Cardiac septum (tissue), 1 donor: ENCODE results near the gene LAMP2. TPM values are rescaled to one million over a fixed set of nuclear protein-coding genes. Genes with fewer than 3 reads are reported as not detected.
"Not testable (repeated sequence)": the region's sequence is repeated elsewhere in the genome, so short reads cannot be mapped to it uniquely, and the experiment has no call there.

Experiments
- DNase-seq: peaks from one replicate; pipeline ENCODE4 v3.0.0-alpha.2; 2020; ENCODE audit warnings: low spot score
- intact Hi-C: fragments of 100-400 bp; cut with DNase I; formaldehyde crosslinking; loops from one replicate; pipeline ENCODE4 v1.14.0; 2022
- long read RNA-seq: library from polyadenylated mRNA; unstranded; transcript quantifications from one replicate; pipeline ENCODE4 v2.0.0, GENCODE V29; 2021
- total RNA-seq: library from RNA; stranded (reverse); fragmentation: NEBNext Ultra II Directional; extraction: Animal tissue kit (Norgen Biotek cat#: 25700); gene quantifications from one replicate; pipeline ENCODE4 v1.2.1, GENCODE V29; 2021
- donor health status: DM: no; HTN: no; CAD: no.

The LAMP2 gene
- 62.1 TPM for total RNA-seq
- long read RNA-seq, full-length matches to known transcripts: 187 of 199 reads
- long read RNA-seq, partial matches to known transcripts: 7 of 199 reads
- long read RNA-seq, other reads (novel, unspliced or antisense): 5 of 199 reads

DNA sequence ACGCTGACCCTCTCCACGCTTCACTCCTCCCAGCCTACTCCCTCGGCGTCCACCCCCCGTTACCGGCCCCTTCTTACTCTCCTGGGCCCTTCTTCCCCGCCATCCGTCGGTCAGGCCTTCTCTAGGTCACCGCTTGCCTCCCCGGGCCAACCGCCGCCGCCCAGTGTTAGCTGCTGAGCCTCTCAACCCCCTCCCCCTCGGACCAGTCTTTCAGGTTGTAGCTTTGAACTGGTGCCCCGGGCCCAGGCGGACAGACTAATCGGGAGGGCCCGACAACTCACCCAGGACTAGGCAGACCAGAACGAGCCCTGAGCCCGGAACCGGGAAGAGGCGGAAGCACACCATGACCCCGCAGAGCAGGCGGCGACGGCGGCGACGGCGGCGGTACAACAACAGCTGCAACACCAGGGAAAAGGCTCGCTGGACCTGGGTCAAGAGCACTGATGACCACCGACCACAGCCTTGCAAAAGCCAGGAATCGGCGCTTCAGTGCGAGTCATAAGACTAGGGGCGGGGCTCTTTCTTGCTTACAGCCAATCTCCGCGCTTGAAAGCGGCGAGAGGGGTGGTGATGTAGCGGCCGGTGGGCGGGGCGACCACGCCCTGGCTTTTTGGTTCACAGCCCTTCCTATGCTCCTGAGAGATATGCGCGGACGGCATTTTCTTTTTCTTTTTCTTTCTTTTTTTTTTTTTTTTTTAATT is at the start of gene LAMP2:
LAMP2 (minus strand) TSS at position 472 of the 701 bp plus-strand sequence; CDS start at position 345, 127 bp downstream.
- intact Hi-C loops: no loop called here
- peak; percentile 92 for DNase-seq

DNA sequence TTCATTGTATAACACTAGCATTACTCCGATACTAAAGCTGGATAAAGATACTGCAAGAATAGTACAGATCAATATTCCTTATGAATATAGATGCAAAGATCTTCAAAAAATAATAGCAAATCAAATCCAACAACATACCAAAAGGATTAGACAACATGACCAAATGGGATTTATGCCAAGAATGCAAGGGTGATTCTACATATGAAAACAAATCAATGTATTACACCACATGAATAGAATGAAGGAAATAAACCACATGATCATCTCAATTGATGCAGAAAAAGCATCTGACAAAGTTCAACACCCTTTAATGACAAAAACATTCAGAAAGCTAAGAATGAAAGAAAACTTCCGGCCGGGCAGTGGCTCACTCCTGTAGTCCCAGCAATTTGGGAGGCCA is 48.8 kb upstream of the LAMP2 start:
- intact Hi-C loops: no loop called here
- DNase-seq: no peak

DNA sequence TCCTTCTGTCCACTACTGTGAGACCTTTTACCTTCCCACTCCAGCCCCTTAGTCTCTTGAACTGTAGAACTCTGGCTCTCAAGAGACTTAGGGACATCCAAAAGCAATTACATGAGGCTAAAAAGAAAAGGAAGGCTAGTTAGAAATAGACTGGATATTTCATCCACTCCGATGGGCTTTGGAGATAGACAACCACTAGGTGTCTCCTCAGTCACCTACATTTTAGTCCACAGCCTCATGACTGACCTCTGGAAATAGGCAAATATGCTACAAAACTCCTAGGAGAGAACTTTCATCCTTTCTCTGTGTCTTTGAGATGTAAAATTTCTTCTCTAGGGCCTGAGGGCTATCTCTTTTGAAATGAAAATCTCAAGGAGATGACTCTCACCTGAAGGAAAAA is 45.1 kb upstream of the LAMP2 start:
- intact Hi-C loops: no loop called here
- no peak for DNase-seq

DNA sequence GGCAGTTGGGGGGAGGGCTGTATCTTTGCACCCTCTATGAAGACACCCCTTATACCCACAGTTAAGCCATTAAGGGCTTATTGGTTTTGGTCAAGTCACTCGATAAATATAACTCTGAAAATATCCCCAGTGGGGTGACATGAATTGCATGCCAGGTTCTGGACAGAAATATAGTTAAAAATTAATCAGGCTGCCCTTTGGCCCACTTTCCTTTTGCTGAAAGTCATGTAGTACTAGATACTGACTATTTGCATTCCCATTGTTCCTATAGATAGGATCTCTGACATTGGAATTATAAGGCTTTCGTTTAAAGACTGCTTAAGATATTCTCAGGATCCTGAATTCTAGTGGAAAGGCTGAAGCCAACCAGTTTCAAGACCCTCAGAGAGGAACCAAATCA is 43.5 kb upstream of the LAMP2 start:
- intact Hi-C loops: no loop called here
- DNase-seq: no peak

DNA sequence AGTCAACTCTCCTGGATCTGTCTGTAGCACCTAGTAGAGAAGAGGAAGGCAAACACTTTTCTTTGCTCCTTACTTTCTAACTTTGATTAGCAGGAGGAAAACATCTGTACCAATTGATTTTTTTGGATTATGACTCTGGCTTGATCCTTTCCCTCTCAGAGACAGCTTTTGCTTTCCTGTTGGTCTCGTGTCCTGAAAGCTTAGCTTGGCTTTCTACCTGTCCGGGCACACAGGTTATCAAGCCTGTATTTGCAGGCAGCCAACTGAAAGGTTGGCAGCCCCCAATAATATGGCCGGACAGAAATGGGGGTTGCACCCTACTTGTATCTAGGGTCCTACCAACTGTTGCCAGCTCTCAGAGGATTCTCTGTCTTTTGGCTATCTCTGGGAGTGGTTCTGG is 43.1 kb upstream of the LAMP2 start:
- intact Hi-C loops: no loop called here
- no peak for DNase-seq

DNA sequence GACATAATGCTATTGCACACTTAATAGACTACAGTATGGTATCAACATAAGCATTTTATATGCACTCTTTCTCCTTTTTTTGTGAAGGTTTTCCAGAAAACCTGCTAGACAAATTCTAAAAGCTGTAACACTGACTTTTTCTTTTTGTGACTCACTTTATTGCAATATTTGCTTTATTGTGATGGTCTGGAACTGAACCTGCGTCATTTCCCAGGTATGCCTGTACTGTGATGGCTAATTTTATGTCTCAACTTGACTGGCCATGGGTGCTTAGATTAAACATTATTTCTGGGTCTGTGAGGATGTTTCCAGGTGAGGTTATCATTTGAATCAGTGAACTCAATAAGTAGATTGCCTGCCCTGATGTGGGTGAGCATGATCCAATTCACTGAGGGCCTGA is 35.5 kb upstream of the LAMP2 start:
- no peak for DNase-seq
- intact Hi-C loops: no loop called here

DNA sequence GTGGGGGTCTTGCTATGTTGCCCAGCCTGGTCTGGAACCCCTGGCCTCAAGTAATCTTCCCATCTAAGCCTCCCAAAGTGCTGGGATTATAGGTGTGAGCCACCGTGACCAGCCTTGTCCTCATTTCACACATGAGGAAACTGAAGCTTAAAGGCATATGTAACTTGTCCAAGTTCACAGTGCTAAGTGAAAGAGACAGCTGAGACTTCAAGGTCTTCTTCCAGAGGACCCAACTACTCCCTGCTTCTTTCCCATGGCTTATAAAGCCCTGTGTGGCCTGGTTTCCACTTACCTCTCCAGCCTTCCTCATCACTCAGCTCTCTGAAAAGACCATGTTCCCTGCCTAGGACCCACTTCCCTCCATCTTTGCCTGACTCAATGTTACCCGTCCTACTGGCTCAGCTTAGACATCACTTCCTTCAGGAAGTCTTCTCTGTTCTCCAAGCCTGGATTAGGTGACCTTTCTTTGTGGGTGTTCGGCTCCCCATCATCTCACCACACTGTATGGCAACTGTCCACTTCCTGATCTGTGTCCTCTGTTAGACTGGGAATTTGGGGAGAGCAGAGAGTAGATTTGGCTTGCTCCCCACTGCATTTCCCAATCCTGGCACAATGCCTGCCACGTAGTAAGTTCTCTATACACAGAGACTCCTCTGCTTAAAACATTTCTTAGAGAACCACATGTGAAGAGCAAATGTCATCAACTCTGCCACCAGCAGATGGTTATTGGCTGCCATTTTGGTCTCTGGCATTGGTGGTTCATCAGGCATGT is 30.4 kb upstream of the LAMP2 start:
- no peak for DNase-seq
- intact Hi-C loops: loop anchor here (5.0 kb wide), 2 partner anchors 168 to 268 kb away; no protein-coding TSS in a partner anchor

DNA sequence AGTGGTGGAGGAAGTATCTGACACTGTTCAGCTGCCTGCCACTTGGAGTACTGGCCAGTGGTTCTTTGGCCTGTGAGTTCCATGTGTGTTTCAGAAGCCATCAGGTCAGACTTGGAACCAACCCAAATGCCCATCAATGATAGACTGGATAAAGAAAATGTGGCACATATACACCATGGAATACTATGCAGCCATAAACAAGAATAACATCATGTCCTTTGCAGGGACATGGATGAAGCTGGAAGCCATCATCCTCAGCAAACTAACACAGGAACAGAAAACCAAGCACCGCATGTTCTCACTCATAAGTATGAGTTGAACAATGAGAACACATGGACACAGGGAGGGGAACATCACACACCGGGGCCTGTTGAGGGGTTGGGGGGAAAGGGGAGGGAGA is 21.0 kb upstream of the LAMP2 start:
- DNase-seq, intact Hi-C loops: not testable (repeated sequence)

DNA sequence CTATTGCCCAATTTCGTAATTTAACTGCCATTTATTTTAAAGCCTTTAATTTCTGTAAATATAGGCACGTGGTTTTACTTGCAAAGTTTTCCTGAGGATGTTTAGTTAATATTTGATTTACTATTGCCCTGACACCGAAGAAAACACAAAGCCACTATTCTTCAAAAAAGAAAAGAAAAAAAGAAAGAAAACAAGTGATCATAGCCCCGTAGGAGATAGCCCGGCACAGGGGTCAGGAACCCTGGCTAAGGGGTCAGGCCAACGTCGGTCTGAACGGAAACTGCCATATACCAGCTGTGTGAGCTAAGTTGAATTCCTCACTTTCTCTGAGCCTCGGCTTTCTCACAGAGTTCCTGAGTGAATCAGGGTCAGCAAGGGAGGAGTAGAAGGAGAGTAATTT is 17.7 kb upstream of the LAMP2 start:
- intact Hi-C loops: no loop called here
- no peak for DNase-seq

DNA sequence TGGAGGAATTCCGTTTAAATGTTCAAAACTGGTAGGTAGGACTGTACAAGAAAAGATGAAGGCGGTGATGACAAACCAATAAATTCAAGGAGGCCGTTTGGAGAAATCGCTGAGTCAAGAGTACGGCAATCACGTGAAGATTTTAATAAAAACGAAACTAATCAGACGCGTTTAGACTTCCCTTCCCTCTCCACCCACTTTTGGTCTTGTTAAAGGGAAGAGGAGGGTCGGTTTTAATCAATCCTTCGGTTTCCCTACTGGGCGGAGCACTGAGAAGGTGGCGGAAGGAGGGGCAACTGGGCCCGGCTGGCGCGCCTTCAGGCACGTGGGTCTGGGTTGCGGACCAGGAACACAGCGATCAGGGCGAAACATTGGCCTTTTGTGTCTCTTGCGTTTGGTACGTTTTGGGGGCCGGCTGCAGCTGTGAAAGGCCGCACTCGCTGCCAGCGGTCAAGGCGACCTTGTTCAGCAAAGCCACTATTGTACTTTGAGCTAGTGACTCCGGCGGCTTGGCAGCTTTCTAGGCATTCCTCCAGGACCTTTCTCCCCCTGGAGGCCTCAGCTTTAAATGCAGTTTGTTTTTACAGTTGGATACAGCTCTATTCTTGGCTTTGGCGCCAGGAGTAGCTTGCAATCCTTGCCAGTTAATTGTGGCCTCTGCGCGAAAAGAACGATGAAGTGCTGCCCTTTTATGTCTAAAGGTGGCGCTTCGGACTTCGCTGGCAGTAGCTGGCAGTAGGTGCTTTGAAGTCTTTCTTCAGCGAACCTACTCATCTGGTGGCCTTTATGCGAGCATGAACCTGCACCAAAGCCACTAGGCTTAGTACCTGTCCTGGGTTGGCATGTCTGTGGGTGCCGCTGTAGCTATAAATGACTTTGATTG is 16.8 kb upstream of the LAMP2 start:
- peak; percentile 81 for DNase-seq
- intact Hi-C loops: no loop called here

DNA sequence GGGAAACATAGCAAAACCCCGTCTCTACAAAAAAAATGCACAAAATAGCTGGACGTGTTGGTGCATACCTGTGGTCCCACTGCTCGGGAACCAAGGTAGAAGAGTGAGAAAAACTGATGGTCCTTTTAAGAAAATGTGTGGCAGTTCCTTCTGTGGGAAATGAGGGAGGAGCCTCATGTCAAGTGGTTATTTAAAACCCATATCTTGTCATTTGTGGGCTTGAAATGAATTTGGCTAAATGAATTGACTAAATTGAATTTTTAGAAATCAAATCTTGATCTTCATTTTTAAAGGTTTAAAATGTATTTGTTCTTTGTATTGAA is 16.2 kb upstream of the LAMP2 start:
- intact Hi-C loops: no loop called here
- DNase-seq: no peak

DNA sequence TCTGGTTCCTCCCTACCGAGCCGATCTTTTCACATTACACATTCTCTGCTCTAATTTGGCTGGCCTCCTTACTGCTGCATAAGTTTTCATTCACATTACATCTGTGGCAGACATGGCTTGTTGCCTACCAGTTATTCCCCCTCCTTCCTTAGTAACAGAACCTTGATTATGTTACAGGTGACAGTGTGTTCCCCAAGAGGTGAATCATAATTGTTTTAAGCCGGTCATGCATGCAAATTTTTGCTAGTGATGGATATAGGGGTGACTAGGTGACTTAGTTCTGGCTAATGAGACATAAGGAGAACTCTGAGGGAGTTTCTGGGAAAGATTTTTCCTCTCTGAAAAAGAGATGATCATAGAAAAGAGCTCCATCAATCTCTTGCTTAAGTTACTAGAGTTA is 8.4 kb upstream of the LAMP2 start:
- DNase-seq: no peak
- intact Hi-C loops: no loop called here

DNA sequence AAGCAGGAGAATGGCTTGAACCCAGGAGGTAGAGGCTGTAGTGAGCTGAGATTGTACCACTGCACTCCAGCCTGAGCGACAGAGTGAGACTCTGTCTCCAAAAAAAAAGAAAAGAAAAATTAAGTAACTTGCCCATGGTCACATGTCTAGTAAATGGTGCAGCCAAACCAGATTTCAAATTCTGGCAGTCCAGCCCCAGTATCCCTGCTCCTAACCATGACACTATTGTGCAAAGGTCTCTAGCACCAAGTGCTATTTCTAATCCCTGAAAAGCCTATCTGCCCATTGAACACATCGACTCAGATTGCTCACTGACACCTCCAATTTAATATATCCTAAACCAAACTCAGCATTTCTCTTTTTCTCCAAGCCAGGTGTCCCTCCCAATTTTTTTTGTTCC is 7.6 kb upstream of the LAMP2 start:
- intact Hi-C loops: no loop called here
- DNase-seq: no peak

DNA sequence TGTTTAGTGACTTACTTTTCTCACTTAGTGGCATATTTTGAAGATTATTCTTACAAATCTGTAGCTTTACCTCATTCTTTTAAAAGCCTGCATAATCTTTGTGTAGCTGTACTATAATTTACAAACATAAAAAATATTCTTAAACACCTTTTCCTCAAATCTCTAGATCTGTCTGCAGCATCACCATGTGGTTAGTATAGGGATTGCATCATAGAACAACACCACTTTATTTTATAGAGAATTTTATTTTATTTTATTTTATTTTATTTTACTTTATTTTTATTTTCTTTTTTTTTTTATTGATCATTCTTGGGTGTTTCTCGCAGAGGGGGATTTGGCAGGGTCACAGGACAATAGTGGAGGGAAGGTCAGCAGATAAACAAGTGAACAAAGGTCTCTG is 6.4 kb upstream of the LAMP2 start:
- intact Hi-C loops, DNase-seq: not testable (repeated sequence)

DNA sequence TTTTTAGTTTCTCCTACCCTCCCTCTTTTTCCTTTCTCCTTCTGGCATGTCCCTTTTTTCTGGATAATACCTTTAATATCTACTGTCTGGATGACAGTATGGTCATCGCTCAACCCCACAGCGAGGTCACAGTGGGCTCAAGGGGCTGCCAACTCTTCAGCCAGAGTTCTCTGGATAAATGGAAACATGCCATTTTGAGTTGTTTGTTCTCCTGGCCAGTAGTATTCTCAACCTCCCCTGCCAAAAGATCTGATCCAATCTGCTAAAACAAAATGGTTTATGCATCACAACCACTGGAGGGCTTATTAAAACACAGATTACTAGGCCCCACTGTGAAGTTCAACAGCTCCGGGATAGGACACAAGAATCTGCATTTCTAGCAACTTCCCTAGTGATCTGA is 5.0 kb upstream of the LAMP2 start:
- intact Hi-C loops: no loop called here
- no peak for DNase-seq

DNA sequence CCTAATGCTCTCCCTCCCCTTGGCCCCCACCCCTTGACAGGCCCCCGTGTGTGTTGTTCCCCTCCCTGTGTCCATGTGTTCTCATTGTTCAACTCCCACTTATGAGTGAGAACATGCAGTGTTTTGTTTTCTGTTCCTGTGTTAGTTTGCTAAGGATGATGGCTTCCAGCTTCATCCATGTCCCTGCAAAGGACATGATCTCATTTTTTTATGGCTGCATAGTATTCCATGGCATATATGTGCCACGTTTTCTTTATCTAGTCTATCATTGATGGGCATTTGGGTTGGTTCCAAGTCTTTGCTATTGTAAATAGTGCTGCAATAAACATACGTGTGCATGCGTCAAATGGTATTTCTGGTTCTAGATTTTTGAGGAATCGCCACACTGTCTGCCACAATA is 561 bp upstream of the LAMP2 start:
- intact Hi-C loops: not testable (repeated sequence)

DNA sequence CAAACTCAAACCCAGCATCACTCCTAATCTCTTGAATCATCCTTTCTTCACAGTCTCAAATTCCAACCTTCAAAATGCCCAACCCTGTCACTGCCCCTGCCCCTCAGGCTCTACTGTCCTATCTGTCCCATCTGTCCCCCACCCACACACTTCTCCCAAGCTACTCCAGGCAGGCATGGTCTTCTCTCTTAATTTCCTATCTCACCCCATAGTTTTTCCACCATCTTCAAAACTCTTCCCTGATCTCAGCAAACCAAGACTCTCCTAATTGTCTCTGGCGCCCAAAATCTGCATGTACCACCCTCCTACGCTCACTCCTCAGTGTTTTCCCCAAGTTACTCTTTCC is 644 bp downstream of the LAMP2 start:
- intact Hi-C loops: no loop called here

More for the DNA sequence above, 561 bp upstream of the LAMP2 start:
- DNase-seq: not testable (repeated sequence)

DNA sequence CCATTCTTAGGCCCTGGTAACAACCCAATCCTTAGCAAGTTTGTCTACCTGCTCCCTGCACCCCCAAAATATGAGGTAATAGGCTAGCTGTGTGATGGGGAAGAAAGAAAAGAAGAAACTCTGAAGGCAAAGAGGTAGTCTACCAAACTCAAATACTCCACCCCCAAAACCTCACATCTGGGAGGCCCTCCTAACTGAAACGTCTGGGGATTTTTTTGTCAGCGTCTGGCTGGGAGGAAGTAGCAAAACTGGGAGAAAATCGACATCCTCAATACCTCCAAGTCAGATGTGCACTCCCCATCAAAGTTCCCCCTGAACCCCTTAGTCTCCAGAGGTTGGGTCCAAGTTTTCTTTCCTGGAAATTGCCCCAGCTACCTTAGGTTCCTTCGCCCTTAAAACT is 1.0 kb downstream of the LAMP2 start:
- intact Hi-C loops: no loop called here
- DNase-seq: no peak

More for the DNA sequence above, 644 bp downstream of the LAMP2 start:
- no peak for DNase-seq

DNA sequence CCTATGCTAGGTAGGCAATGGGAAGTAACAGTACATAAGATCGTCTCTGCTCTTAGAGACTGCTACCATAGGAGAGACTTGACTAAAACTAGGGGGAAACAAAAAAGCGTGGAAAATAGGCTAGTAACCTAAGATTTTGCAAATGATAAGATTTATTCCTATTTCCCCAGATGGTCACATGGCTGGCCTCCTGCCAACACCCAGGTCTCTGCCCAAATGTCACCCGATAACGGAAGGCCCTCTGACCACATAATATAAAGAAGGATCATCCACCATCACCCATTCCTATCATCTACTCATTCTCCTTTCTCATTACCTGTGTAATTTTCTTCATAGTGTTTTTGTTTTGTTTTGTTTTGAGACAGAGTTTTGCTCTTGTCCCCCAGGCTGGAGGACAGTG is 4.7 kb downstream of the LAMP2 start:
- intact Hi-C loops: no loop called here
- no peak for DNase-seq

DNA sequence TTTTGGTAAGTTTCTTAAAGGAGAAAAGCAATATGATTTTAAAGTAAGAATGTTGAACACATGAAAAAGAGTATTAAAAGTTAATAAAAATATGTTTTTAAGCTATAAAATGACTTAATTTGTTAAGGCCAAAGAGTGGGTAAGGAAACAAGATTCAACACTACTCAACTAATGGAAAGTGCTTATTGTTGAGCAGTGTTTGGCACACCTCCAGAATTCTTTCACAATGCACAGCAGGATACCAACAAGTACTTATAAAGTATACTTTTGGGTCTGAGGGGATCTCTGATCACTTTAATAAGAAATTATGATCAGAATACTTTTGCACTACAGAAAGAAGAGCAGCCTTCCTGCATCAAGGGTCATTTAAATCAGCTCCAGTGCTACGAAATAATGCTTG is 5.9 kb downstream of the LAMP2 start:
- intact Hi-C loops: no loop called here
- DNase-seq: no peak
